Measurements from ENCODE around the gene ARCN1.

DNA sequence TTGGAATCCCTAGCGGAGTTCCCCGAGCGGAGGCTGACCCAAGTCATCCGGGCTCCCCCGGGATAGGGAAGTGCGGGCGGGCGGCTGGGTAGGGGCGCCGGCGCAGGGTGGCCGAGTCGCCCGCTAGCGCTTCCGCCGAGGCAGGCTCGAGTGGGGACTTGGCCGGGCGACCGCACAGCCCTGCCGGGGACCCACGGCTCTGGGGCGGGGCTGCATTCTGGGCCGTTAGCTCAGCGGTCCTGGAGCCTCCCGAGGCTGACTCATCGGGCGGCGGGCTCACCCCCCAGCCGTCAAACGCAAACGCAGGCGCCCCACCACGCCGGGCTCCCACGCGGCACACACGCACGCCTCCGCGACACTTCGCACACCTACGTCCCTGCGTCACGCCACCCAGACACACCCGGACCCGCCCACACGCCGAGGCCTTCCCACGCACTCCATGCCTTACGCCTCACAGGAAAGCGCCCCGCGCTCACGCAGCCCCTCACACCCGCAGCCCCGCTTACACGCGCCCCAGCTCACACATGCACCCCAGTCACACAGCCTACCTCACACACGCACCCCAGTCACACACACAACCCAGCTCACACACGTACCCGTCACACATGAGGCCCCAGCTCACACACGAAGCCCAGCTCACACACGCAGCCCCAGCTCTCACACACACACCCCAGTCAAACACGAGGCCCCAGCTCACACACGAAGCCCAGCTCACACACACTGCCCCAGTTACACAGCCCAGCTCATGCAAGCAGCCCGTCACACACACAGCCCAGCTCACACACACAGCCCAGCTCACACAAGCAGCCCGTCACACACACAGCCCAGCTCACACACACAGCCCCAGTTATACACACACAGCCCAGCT lies 36.4 kb downstream of the ARCN1 start:
- TF ChIP-seq, protein P1, sequence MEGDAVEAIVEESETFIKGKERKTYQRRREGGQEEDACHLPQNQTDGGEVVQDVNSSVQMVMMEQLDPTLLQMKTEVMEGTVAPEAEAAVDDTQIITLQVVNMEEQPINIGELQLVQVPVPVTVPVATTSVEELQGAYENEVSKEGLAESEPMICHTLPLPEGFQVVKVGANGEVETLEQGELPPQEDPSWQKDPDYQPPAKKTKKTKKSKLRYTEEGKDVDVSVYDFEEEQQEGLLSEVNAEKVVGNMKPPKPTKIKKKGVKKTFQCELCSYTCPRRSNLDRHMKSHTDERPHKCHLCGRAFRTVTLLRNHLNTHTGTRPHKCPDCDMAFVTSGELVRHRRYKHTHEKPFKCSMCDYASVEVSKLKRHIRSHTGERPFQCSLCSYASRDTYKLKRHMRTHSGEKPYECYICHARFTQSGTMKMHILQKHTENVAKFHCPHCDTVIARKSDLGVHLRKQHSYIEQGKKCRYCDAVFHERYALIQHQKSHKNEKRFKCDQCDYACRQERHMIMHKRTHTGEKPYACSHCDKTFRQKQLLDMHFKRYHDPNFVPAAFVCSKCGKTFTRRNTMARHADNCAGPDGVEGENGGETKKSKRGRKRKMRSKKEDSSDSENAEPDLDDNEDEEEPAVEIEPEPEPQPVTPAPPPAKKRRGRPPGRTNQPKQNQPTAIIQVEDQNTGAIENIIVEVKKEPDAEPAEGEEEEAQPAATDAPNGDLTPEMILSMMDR (IDR thresholded peaks at IDR 0.05): no peak
- TF ChIP-seq SMC3 (IDR thresholded peaks at IDR 0.05) (no peak), POLR2A (IDR thresholded peaks at IDR 0.05; ENCODE audit: low read length) (no peak), KDM1A (IDR thresholded peaks at IDR 0.05; ENCODE audit: low read depth) (no peak)
- TF ChIP-seq, protein P2, sequence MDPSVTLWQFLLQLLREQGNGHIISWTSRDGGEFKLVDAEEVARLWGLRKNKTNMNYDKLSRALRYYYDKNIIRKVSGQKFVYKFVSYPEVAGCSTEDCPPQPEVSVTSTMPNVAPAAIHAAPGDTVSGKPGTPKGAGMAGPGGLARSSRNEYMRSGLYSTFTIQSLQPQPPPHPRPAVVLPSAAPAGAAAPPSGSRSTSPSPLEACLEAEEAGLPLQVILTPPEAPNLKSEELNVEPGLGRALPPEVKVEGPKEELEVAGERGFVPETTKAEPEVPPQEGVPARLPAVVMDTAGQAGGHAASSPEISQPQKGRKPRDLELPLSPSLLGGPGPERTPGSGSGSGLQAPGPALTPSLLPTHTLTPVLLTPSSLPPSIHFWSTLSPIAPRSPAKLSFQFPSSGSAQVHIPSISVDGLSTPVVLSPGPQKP (IDR thresholded peaks at IDR 0.05; ENCODE audit: low read depth, low read length): no peak
